Ovary (tissue), 9 donors: Measurements from ENCODE around the gene GSKIP. TPM values are rescaled to one million over a fixed set of nuclear protein-coding genes. Genes with fewer than 3 reads are reported as not detected.
A peak's percentile ranks its signal among the peaks of the same experiment; 100 is the strongest.

Experiments
- DNase-seq, 5 donors: peaks; one replicate each; pipeline ENCODE4 v3.0.0-alpha.2; 2019 to 2020
- H3K27ac ChIP-seq, 2 donors: fragments of 200-600 bp; one replicate each; pipeline versions ENCODE4 v1.5.1 to v1.8.0; 2019 to 2022
- H3K27me3 ChIP-seq: fragments of 200-600 bp; one replicate; pipeline ENCODE4 v1.8.0; 2022
- H3K36me3 ChIP-seq: fragments of 200-600 bp; sonication (generic); one replicate; pipeline ENCODE4 v1.5.1; 2019
- H3K4me1 ChIP-seq: one replicate; pipeline ENCODE4 v1.8.1; 2013; ENCODE audit warnings: mild to moderate bottlenecking, moderate library complexity; ENCODE audit not compliant: insufficient read depth
- H3K4me3 ChIP-seq: fragments of 200-600 bp; sonication (generic); one replicate; pipeline ENCODE4 v1.5.1; 2017
- H3K9me3 ChIP-seq, 2 donors: fragments of 200-600 bp in 1 of 2; sonication (generic) in 1 of 2; one replicate each; pipeline versions ENCODE4 v1.5.1 to v1.8.1; 2013 to 2019; ENCODE audit warnings: mild to moderate bottlenecking in 1 of 2, moderate library complexity in 1 of 2
- CTCF ChIP-seq, 3 donors: fragments of 450-650 bp in 2 of 3; fragments of 200-600 bp in 1 of 3; IDR thresholded peaks; one replicate each; pipeline versions ENCODE4 v1.5.1 to v1.8.0; 2016 to 2022; ENCODE audit warnings: antibody characterized with exemption in 3 of 3, mild to moderate bottlenecking in 1 of 3
- EP300 ChIP-seq: sonication (generic); formaldehyde crosslinking; IDR thresholded peaks from one replicate; pipeline ENCODE4 v1.6.1; 2017; ENCODE audit warnings: antibody characterized with exemption
- POLR2A ChIP-seq: fragments of 450-650 bp; IDR thresholded peaks from one replicate; pipeline ENCODE4 v1.6.1; 2017; ENCODE audit warnings: antibody characterized with exemption, mild to moderate bottlenecking, moderate library complexity
- WGBS, 3 donors: extraction: QIAGEN DNeasy Blood & Tissue Kit in 1 of 3; methylation state at CpG; one replicate each; pipeline versions ENCODE4 v1.1.5 to v1.1.7; 2013 to 2017; 5-methylcytosine and 5-hydroxymethylcytosine counted together
- intact Hi-C, 4 donors: fragments of 100-400 bp; cut with DNase I; formaldehyde crosslinking; loops; one replicate each; pipeline versions ENCODE4 v1.11.0 to v1.15.1; 2022 to 2023
- polyA plus RNA-seq, 2 donors: library from polyadenylated mRNA; stranded (reverse); fragments of 200-250 nt in 1 of 2; fragments of 350-450 nt in 1 of 2; fragmentation: Illumina TruSeq in 1 of 2; extraction: RNeasy Lipid Tissue Mini Kit (QIAGEN cat#74804) in 1 of 2; gene quantifications; one replicate each; pipeline ENCODE4 v1.2.3, GENCODE V29; 2013 to 2014
- total RNA-seq, 7 donors: library from RNA; depleted of rRNA in 2 of 7; stranded (reverse); fragments of >200 nt in 2 of 7; fragmentation: NEBNext Ultra II Directional in 3 of 7; extraction: Animal tissue kit (Norgen Biotek cat#: 25700) in 3 of 7; gene quantifications; one replicate each; pipeline versions ENCODE4 v1.1.0 to v1.2.4, GENCODE V29; 2016 to 2023
- donor health status: DM: no; HTN: no; CAD: no; lungs with moderate emphysema.
- donor health status: DM: no; HTN: no; CAD: no.
- donor health status: Bipolar disorder and iron deficiency.
- donor health status: DM: yes; HTN: yes; CAD: no.
- donor health status: DM: no; HTN: no; CAD: no.
- donor health status: DM: yes; HTN: yes; CAD: no.

The GSKIP gene
- total and polyA plus RNA-seq, 9 donors: 6.3 to 15.4 (median 10.1) TPM

GRCh38 chr14:96359959-96360358, 3.4 kb upstream of the GSKIP start:
- intact Hi-C loops: no loop called here
- H3K27ac ChIP-seq: no peak overlapping the region
- DNase-seq: no peak
- H3K27me3 ChIP-seq: no peaks in the 10 kb centered on the region
- H3K36me3 ChIP-seq: no peaks in the 10 kb centered on the region
- no peak overlapping the region for H3K4me3 ChIP-seq
- H3K9me3 ChIP-seq: no peaks in the 10 kb centered on the region
- H3K4me1 ChIP-seq: peaks cover 8% of the 10 kb centered on the region
- no peak for TF ChIP-seq EP300
- TF ChIP-seq CTCF (IDR thresholded peaks at IDR 0.05): no peak
- TF ChIP-seq POLR2A: no peak

- DNase-seq: peak in 1 of 5 donors; percentile 21
- intact Hi-C loops: no loop called here
- Histone ChIP-seq H3K36me3 (no peaks in the 10 kb centered on the region), H3K9me3 (no peaks in the 10 kb centered on the region), H3K4me3 (peak overlapping the region; percentile 95), H3K27ac (peak overlapping the region; percentile 82 to 86), H3K4me1 (peaks cover 7% of the 10 kb centered on the region), H3K27me3 (no peaks in the 10 kb centered on the region)
- WGBS, 3 donors: 1 to 2% (median 2%) methylated on average over 27 of the region's 27 CpGs
- TF ChIP-seq EP300 (no peak), POLR2A (no peak), CTCF (IDR thresholded peaks at IDR 0.05) (no peak)
Observed at GRCh38 chr14:96362071-96362964, 1.0 kb upstream of the GSKIP start.

GRCh38 chr14:96363751-96364336, 518 bp downstream of the GSKIP start:
- intact Hi-C loops: no loop called here
- H3K9me3 ChIP-seq: no peaks in the 10 kb centered on the region
- TF ChIP-seq POLR2A (no peak), CTCF (IDR thresholded peaks at IDR 0.05) (no peak), EP300 (no peak)
- WGBS, 3 donors: 0 to 1% (median 1%) methylated on average over 35 to 38 of the region's 38 CpGs
- no peaks in the 10 kb centered on the region for H3K27me3 ChIP-seq
- H3K36me3 ChIP-seq: no peaks in the 10 kb centered on the region
- H3K4me3 ChIP-seq: peak overlapping the region; percentile 95
- peak in 3 of 5 donors; percentile 27 to 42 (median 27) for DNase-seq
- peak overlapping the region in 1 of 2 donors; percentile 32 for H3K27ac ChIP-seq
- peaks cover 7% of the 10 kb centered on the region for H3K4me1 ChIP-seq

- TF ChIP-seq EP300 (no peak), POLR2A (no peak), CTCF (IDR thresholded peaks at IDR 0.05) (no peak)
- no peak overlapping the region for H3K27ac ChIP-seq
- no peak for DNase-seq
- intact Hi-C loops: no loop called here
- H3K4me3 ChIP-seq: no peak overlapping the region
- H3K36me3 ChIP-seq: no peaks in the 10 kb centered on the region
- H3K9me3 ChIP-seq: no peaks in the 10 kb centered on the region
- no peaks in the 10 kb centered on the region for H3K27me3 ChIP-seq
- peaks cover 6% of the 10 kb centered on the region for H3K4me1 ChIP-seq
- 54 to 75% (median 75%) methylated on average over 1 of the region's 1 CpG for WGBS, 3 donors
Observed at GRCh38 chr14:96364962-96365361, 1.6 kb downstream of the GSKIP start.
